OCI-LY1 (cell line): ENCODE results near the gene SMPD3.

Experiments
- H2AFZ ChIP-seq: fragments of 200-600 bp; sonication (generic), shearing (Covaris generic); 2 replicates; pipeline ENCODE4 v1.6.0; 2014; ENCODE audit warnings: antibody characterized with exemption, mild to moderate bottlenecking, low read length
- H3F3A ChIP-seq: fragments of 200-600 bp; sonication (generic), shearing (Covaris generic); 2 replicates; pipeline ENCODE4 v1.6.0; 2014; ENCODE audit warnings: mild to moderate bottlenecking, antibody characterized with exemption, low read length, moderate library complexity; ENCODE audit not compliant: insufficient read depth
- H3K27ac ChIP-seq: fragments of 200-600 bp; sonication (generic); 2 replicates; pipeline ENCODE4 v1.5.1; 2014; ENCODE audit warnings: low read length, mixed run types, mild to moderate bottlenecking, low read depth; ENCODE audit not compliant: poor library complexity, severe bottlenecking
- H3K27me3 ChIP-seq: fragments of 200-600 bp; sonication (generic); 2 replicates; pipeline ENCODE4 v1.6.0; 2014; ENCODE audit warnings: antibody characterized with exemption, mild to moderate bottlenecking, low read length, moderate library complexity; ENCODE audit not compliant: insufficient read depth
- H3K36me3 ChIP-seq: fragments of 200-600 bp; sonication (generic); 2 replicates; pipeline ENCODE4 v1.6.1; 2014; ENCODE audit warnings: mild to moderate bottlenecking, antibody characterized with exemption, low read length, moderate library complexity, mixed read lengths; ENCODE audit not compliant: insufficient read depth
- H3K4me1 ChIP-seq: fragments of 200-600 bp; sonication (generic); 2 replicates; pipeline ENCODE4 v1.5.1; 2014; ENCODE audit warnings: mild to moderate bottlenecking, low read length, moderate library complexity; ENCODE audit not compliant: insufficient read depth, severe bottlenecking
- H3K4me2 ChIP-seq: fragments of 200-600 bp; sonication (generic), shearing (Covaris generic); 2 replicates; pipeline ENCODE4 v1.6.1; 2014; ENCODE audit warnings: low read length
- H3K4me3 ChIP-seq: fragments of 200-600 bp; sonication (generic); 2 replicates; pipeline ENCODE4 v1.5.1; 2014; ENCODE audit warnings: low read length, low read depth, mild to moderate bottlenecking, mixed read lengths; ENCODE audit not compliant: poor library complexity, severe bottlenecking
- H3K79me2 ChIP-seq: fragments of 200-600 bp; shearing (Covaris generic); 2 replicates; pipeline ENCODE4 v1.6.1; 2016; ENCODE audit warnings: mixed run types, low read length, mixed read lengths; ENCODE audit not compliant: insufficient read depth
- H3K9ac ChIP-seq: fragments of 200-600 bp; sonication (generic), shearing (Covaris generic); 2 replicates; pipeline ENCODE4 v1.6.1; 2014; ENCODE audit warnings: mild to moderate bottlenecking, low read length, mixed read lengths
- H3K9me2 ChIP-seq: fragments of 200-600 bp; sonication (generic), shearing (Covaris generic); 2 replicates; pipeline ENCODE4 v1.6.1; 2014; ENCODE audit warnings: low read depth, mild to moderate bottlenecking, low read length, mixed read lengths
- H3K9me3 ChIP-seq: fragments of 200-600 bp; shearing (Covaris generic); 2 replicates; pipeline ENCODE4 v1.6.1; 2014; ENCODE audit warnings: low read length, mixed read lengths
- H4K20me1 ChIP-seq: fragments of 200-600 bp; sonication (generic), shearing (Covaris generic); 2 replicates; pipeline ENCODE4 v1.6.0; 2016; ENCODE audit warnings: mild to moderate bottlenecking, low read length; ENCODE audit not compliant: insufficient read depth
- EZH2 ChIP-seq: fragments of 200-600 bp; sonication (generic), shearing (Covaris generic); IDR thresholded peaks from 2 replicates; pipeline ENCODE4 v1.8.0; 2017; ENCODE audit warnings: borderline replicate concordance, mixed run types, mild to moderate bottlenecking, antibody characterized with exemption, low read length, moderate library complexity, mixed read lengths
- TF ChIP-seq, protein P1 (sequence below): fragments of 200-600 bp; sonication (generic), shearing (Covaris generic); IDR thresholded peaks from 2 replicates; pipeline ENCODE4 v1.5.1; 2017; ENCODE audit warnings: mild to moderate bottlenecking, antibody characterized with exemption, low read length, moderate library complexity, mixed read lengths

SMPD3 gene

DNA sequence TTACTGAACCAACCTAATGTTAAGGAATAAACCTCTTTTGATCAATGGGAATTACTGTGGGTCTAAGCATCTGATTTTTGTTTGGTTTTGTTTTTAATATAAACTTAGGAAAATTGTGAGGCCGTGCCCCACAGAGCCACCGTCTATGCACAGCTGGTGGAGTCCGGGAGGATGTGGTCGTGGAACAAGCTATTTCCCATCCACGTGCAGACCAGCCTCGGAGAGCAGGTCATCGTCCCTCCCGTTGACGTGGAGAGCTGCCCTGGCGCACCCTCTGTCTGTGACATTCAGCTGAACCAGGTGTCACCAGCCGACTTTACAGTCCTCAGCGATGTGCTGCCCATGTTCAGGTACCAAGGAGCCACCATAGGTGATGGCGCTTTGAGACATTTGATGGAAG, 109.1 kb downstream of the SMPD3 start:
- no peaks in the 10 kb centered on the region for H3K79me2 ChIP-seq
- no peak overlapping the region for H2AFZ ChIP-seq
- H3K4me1 ChIP-seq, result no peaks in the 10 kb centered on the region
- H3K27me3 ChIP-seq, result no peaks in the 10 kb centered on the region
- no peaks in the 10 kb centered on the region for H3F3A ChIP-seq
- H4K20me1 ChIP-seq, result no peaks in the 10 kb centered on the region
- peaks cover 79% of the 10 kb centered on the region for H3K36me3 ChIP-seq
- no peak overlapping the region for H3K9ac ChIP-seq
- no peak for TF ChIP-seq EZH2
- TF ChIP-seq, protein P1, sequence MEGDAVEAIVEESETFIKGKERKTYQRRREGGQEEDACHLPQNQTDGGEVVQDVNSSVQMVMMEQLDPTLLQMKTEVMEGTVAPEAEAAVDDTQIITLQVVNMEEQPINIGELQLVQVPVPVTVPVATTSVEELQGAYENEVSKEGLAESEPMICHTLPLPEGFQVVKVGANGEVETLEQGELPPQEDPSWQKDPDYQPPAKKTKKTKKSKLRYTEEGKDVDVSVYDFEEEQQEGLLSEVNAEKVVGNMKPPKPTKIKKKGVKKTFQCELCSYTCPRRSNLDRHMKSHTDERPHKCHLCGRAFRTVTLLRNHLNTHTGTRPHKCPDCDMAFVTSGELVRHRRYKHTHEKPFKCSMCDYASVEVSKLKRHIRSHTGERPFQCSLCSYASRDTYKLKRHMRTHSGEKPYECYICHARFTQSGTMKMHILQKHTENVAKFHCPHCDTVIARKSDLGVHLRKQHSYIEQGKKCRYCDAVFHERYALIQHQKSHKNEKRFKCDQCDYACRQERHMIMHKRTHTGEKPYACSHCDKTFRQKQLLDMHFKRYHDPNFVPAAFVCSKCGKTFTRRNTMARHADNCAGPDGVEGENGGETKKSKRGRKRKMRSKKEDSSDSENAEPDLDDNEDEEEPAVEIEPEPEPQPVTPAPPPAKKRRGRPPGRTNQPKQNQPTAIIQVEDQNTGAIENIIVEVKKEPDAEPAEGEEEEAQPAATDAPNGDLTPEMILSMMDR, result no peak
- no peak overlapping the region for H3K27ac ChIP-seq
- H3K9me2 ChIP-seq, result no peaks in the 10 kb centered on the region
- H3K9me3 ChIP-seq, result no peaks in the 10 kb centered on the region
- H3K4me2 ChIP-seq, result no peak overlapping the region
- H3K4me3 ChIP-seq, result no peak overlapping the region

DNA sequence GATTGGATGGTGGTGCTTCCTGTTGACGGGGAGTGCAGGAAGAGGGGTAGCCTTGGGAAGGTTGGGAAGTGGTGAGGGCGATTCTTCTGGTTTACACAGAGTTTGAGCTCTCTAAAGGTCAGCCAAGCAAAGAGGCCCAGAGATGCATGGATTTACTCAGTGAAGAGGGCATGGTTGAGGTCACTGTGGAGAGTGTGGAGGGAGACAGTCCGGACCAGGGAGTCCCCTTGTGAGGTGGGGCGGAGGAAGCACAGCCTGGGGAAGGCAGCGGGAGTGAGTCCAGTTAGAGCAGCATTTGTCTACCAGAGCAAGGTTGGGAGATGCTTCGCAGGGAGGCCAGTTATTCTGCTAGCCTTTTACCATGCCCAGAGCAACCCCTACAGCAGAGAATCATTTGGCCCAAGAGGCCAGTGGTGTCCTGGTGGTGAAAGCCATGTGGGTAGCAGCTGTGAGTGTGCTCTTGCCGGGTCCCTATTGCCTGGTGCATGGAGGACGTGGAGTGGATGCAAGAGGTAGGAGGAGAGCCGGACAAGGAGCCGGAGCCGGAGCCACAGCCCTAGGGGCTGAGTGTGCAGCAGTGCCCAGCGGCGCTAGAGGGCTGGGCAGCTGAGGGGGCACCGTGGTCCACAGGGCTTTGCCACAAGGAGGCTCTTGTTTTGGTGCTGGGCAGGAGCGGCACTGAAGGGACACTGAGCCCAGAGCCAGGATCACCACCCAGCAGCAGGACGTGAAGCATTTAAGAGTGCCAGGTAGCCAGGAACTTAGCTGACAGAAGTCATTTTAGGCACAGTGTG, 109.8 kb downstream of the SMPD3 start:
- no peak overlapping the region for H3K4me2 ChIP-seq
- no peak overlapping the region for H2AFZ ChIP-seq
- H3K9me3 ChIP-seq, result no peaks in the 10 kb centered on the region
- H3K4me3 ChIP-seq, result no peak overlapping the region
- H3K9ac ChIP-seq, result no peak overlapping the region
- H3K79me2 ChIP-seq, result no peaks in the 10 kb centered on the region
- H3K9me2 ChIP-seq, result no peaks in the 10 kb centered on the region
- no peaks in the 10 kb centered on the region for H4K20me1 ChIP-seq
- no peak overlapping the region for H3K27ac ChIP-seq
- TF ChIP-seq EZH2, result no peak
- TF ChIP-seq, protein P1, result no peak
- no peaks in the 10 kb centered on the region for H3K4me1 ChIP-seq
- H3K36me3 ChIP-seq, result peaks cover 77% of the 10 kb centered on the region
- no peaks in the 10 kb centered on the region for H3F3A ChIP-seq
- H3K27me3 ChIP-seq, result no peaks in the 10 kb centered on the region

DNA sequence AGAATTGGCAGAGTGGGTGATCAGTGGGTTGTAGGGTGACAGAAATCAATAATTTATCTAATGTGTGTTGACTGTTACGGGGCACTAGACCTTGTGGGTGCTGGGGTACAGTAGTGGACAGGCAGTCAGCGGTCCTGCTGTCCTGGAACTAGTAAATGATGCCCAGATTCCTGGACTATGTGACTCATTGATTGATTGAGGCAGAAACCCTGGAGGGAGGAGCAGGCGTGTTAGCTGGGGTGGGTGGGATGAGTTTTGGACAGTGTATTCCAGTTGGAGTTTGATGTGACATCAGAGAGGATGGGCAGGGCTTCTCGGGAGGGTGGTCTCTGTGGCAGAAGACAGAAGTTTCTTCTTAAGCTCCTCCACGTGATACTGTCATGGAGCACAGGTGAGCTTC, 113.1 kb downstream of the SMPD3 start:
- H3F3A ChIP-seq, result no peaks in the 10 kb centered on the region
- no peak overlapping the region for H3K27ac ChIP-seq
- H4K20me1 ChIP-seq, result no peaks in the 10 kb centered on the region
- no peaks in the 10 kb centered on the region for H3K9me2 ChIP-seq
- H3K9ac ChIP-seq, result no peak overlapping the region
- no peaks in the 10 kb centered on the region for H3K9me3 ChIP-seq
- TF ChIP-seq, protein P1, result no peak
- no peak for TF ChIP-seq EZH2
- no peaks in the 10 kb centered on the region for H3K79me2 ChIP-seq
- no peak overlapping the region for H3K4me3 ChIP-seq
- H3K4me1 ChIP-seq, result peaks cover 9% of the 10 kb centered on the region
- no peak overlapping the region for H2AFZ ChIP-seq
- no peaks in the 10 kb centered on the region for H3K27me3 ChIP-seq
- no peak overlapping the region for H3K4me2 ChIP-seq
- peaks cover 61% of the 10 kb centered on the region for H3K36me3 ChIP-seq
